Stimulated activated CD4-positive, alpha-beta T cell treated with anti-CD3 and anti-CD28 coated beads, Interleukin-15, amount 100 ng/mL, for 48 hours (primary cell): ENCODE measurements around the gene EP300.
"Not testable (repeated sequence)": the region's sequence is repeated elsewhere in the genome, so short reads cannot be mapped to it uniquely, and the experiment has no call there.

Experiments
- DNase-seq, 2 donors: peaks; one replicate each; pipeline ENCODE4 v3.0.0-alpha.2; 2020; ENCODE audit warnings: low read depth in 2 of 2

The EP300 gene

DNA sequence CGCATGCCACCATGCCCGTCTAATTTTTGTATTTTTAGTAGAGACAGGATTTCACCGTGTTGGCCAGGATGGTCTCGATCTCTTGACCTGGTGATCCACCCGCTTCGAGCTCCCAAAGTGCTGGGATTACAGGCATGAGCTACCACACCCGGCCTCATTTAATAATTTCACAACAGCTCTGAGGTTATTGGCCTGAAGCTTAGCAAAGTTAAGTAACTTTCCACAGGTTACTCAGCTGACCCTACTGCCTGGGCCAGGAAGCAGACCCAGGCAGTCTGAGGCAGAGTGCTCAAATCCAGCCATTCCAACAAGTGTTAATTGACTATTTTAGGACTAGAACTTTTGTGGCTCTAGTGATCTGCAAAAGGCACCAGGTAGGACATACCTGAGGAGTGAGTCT lies 60.5 kb downstream of the EP300 start:
- DNase-seq = no peak

DNA sequence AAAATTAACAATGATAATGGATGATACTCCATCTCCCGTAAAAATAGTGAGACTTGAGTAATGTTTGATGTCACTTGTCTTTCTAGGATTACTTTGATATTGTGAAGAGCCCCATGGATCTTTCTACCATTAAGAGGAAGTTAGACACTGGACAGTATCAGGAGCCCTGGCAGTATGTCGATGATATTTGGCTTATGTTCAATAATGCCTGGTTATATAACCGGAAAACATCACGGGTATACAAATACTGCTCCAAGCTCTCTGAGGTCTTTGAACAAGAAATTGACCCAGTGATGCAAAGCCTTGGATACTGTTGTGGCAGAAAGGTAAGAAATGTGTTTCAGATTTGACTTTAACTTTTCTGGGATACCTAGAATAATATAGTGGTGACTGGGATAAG lies 64.7 kb downstream of the EP300 start:
- no peak for DNase-seq

DNA sequence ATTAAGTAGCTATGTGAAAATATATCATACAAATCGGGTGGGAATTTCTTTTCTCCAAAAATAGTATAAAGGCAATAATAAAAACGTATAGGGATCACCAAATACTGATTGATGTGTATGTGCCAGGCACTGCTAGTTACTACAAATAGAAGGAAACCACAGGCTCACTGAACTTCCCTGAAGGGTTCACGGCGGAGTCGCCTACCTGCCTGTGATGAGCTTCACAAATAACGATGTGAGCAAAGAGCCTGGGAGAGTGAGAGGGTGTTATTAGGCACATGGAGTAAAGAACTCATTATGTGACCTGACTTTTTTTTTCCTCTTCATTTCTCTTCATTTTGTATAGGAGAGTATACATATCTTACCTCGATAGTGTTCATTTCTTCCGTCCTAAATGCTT lies 76.8 kb downstream of the EP300 start:
- DNase-seq = no peak

DNA sequence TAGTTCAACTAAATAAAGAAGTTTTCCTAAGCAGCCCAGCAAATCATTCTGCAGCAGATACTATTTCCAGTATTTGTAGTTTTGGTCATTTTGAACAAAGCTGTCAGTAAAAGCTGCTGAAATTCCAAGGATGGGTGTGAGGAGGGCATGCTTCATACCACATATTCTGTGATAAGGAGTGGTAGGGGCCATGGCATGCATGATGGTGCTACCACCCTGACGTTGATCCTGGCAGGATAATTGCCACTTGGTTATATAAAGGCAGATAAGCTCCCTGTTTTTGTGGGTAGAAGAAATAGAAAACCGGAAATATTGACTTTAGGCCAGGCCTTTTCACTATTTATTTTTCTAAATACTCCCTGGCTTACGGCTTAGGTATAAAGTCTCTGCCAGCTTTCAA lies 79.6 kb downstream of the EP300 start:
- no peak for DNase-seq

DNA sequence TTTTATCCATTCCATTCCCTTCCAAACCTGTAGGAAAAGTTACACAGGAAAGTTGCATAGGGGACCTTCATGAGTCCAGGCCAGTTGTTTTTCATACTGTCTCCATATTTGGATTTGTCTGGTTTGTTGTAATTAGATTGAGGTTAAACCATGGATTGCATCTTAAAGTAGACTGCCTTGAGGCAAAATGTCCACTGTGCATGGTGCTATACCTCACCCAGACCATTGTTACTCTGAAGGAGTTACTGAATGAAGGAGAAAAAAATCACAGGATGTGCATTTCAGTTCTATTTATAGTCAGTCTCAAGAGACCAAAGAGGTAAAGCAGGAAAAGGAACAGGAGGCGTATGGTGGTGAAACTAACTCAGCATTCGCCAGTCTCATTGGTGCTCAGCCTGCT lies 83.2 kb downstream of the EP300 start:
- no peak for DNase-seq

DNA sequence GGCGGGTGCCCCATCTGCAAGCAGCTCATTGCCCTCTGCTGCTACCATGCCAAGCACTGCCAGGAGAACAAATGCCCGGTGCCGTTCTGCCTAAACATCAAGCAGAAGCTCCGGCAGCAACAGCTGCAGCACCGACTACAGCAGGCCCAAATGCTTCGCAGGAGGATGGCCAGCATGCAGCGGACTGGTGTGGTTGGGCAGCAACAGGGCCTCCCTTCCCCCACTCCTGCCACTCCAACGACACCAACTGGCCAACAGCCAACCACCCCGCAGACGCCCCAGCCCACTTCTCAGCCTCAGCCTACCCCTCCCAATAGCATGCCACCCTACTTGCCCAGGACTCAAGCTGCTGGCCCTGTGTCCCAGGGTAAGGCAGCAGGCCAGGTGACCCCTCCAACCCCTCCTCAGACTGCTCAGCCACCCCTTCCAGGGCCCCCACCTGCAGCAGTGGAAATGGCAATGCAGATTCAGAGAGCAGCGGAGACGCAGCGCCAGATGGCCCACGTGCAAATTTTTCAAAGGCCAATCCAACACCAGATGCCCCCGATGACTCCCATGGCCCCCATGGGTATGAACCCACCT lies 84.7 kb downstream of the EP300 start:
- no peak for DNase-seq

DNA sequence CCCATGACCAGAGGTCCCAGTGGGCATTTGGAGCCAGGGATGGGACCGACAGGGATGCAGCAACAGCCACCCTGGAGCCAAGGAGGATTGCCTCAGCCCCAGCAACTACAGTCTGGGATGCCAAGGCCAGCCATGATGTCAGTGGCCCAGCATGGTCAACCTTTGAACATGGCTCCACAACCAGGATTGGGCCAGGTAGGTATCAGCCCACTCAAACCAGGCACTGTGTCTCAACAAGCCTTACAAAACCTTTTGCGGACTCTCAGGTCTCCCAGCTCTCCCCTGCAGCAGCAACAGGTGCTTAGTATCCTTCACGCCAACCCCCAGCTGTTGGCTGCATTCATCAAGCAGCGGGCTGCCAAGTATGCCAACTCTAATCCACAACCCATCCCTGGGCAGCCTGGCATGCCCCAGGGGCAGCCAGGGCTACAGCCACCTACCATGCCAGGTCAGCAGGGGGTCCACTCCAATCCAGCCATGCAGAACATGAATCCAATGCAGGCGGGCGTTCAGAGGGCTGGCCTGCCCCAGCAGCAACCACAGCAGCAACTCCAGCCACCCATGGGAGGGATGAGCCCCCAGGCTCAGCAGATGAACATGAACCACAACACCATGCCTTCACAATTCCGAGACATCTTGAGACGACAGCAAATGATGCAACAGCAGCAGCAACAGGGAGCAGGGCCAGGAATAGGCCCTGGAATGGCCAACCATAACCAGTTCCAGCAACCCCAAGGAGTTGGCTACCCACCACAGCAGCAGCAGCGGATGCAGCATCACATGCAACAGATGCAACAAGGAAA lies 85.4 kb downstream of the EP300 start:
- DNase-seq = no peak

DNA sequence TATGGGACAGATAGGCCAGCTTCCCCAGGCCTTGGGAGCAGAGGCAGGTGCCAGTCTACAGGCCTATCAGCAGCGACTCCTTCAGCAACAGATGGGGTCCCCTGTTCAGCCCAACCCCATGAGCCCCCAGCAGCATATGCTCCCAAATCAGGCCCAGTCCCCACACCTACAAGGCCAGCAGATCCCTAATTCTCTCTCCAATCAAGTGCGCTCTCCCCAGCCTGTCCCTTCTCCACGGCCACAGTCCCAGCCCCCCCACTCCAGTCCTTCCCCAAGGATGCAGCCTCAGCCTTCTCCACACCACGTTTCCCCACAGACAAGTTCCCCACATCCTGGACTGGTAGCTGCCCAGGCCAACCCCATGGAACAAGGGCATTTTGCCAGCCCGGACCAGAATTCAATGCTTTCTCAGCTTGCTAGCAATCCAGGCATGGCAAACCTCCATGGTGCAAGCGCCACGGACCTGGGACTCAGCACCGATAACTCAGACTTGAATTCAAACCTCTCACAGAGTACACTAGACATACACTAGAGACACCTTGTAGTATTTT lies 86.1 kb downstream of the EP300 start:
- DNase-seq = no peak

DNA sequence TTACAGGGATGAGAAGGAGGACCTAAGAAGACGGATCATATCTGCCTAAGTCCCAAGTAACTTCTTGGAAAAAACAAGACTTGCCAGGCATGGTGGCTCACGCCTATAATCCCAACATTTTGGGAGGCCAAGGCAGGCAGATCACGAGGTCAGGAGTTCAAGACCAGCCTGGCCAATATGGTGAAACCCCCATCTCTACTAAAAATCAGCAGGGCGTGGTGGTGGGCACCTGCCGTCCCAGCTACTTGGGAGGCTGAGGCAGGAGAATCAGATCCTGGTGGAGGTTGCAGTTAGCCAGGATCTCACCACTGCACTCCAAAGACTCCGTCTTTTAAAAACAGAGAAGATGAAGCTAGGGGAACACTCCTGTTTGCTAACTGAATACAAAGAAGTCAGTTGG lies 88.0 kb downstream of the EP300 start:
- not testable (repeated sequence) for DNase-seq

DNA sequence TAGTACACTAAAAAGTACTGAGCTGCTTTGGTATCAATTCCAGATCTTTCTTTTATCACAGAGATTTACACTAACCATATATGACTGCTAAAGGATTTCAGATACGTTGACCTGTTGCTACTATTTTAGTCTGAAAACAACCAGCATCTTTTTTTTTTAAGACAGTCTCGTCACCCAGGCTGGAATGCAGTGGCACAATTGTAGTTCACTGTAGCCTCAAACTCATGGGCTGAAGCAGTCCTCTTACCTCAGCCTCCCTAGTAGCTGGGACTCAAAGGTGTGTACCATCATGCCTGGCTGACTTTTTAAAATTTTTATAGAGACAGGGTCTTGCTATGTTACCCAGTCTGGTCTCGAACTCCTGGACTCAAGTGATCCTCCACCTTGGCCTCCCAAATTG lies 88.5 kb downstream of the EP300 start:
- DNase-seq = no peak

DNA sequence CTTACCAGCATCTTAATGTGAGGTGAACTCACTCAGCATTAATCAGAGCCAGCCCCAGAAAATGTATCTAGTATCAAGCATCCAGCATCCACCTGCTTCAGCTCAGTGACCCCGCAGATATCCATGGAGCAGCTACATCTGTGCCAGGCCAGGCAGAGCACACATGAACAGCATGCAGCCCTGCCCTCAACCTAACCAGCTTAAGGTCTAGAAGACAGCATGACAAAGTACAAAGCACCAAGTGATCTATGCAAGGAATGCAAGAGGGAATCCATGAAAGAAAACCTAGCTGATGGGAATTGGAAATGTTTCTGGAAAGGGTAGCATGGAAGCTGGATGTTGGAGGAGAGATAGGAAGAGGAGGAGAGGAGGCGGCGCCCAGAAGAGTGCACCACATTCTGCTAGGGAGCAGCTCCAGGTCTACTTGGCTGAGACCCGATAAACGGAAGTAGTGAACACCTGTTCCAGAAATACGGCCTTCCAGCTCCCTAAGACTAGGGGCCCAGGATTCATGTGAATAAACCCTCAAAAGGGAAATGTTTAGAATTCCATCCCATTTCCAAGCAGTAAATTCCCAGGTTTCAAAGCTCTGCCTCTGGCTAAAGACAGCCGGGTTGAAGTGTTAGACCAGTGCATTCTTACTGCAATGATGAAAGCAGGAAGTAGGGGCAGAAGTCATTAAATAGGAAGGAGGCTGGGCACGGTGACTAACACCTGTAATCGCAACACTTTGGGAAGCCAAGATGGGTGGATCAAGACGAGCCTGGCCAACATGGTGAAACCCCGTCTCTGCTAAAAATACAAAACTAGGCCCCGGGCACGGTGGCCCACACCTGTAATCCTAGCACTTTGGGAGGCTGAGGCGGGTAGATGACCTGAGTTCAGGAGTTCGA lies 89.2 kb downstream of the EP300 start:
- no peak for DNase-seq

DNA sequence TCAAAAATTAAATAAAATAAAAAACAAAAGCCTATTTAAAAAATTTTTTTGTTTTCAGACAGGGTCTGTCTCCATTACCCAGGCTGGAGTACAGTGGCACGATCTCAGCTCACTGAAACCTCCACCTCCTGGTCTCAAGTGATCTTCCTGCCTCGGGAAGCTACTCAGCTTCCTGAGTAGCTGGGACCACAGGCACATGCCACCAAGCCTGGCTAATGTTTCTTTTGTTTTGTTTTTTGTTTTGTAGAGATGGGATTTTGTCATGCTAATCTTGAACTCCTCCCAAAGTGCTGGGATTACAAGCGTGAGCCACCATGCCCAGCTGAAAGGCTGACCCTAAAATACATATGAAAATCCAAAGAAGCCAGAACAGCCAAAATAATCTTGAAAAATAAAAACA lies 92.3 kb downstream of the EP300 start:
- no peak for DNase-seq

DNA sequence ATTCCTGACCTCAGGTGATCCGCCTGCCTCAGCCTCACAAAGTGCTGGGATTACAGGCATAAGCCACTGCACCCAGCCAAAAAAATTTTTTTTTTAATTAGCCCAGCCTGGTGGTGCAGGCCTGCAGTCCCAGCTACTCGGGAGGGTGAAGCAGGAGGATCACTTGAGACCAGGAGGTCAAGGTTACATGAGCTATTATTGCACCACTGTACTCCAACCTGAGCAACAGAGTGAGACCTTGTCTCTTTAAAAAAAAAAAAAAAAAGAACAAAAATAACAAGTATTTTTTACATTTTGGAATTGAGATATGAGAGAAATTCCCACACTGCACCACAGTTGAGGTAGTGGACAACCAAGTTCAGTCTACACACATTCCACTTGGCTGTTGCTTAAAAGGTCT lies 99.1 kb downstream of the EP300 start:
- DNase-seq = no peak

DNA sequence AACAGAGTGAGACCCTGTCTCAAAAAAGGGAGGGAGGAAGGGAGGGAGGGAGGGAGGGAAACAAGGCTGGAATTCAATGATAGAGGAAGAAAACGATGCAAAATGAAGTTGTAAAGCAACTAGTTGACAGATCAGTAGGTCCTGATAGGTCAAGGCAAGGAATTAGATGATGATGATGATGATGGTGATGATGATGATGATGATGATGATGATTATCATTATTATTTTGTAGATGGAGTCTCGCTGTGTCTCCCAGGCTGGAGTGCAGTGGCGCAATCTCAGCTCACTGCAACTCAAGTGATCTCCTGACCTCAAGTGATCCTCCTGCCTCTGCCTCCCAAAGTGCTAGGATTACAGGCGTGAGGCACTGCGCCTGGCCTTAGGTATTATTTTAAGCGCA lies 101.4 kb downstream of the EP300 start:
- DNase-seq = no peak

DNA sequence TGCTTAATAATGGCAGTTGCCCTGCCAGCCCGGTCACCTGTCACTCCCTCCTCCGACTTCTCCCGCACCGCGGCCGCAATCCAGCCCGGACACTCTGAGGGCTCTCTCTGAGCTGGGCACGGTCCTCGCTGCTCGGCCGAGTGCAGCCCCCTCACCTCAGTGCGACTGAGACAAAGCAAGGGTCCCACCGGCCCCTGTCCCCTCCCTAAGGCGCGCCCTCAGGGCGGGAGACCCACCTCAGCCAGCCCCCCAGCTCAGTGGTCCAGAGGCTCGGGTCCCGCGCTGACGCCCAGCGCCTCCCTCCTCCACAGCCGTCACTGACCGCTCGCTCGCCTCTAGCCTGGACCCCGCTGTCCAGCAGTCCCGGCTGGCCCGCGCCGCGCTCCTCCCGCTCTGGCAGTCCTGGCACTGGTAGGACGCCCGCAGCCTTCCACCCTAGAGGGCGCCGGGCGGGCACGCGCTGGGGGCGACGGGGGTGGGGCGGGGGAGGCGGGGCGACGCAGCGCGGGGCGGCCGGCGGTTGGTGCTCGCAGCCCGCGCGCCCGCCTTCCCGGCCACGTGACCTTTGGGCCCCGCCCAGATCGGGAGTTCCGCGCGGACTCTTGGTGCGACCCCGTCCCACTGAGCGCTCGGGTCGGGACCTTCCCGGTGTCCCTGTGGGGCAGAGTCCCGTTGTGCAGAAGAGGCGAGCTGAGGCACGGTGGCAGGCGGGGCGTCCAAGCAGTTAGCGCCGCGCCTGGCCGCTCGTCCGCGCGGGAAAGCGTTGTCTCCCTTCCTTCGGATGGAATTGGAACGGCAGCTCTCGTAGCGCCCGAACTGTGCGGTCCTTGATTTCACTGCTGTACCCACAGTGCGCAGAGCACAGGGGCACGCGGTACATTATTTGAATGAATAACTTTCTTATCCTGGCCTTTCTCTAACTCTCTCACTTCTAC lies 104.9 kb downstream of the EP300 start:
- peak; percentile 50 to 80 for DNase-seq

DNA sequence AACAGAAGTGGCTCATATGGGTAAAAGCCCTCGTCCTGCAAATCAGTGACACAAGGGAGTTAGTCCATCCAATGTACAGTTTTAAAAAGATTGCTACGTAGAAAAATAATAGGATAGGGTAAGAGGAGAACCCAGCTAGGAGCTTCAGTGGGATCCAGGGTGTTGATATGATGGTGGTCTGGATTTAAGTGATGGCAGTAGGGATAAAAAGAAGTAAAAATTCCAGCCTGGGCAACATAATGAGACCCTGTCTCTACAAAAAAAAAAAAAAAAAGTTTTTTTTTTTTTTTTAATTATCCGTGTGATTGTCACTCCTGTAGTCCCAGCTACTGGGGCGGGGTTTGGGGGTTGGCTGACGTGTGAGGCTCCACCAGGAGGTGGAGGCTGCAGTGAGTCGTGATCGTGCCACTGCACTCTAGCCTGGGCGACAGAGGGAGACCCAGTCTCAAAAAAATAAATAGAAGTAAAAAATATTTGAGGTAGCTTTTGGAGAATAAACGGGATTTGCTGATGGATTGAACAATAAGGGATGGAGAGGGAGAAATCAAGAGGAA lies 105.7 kb downstream of the EP300 start:
- DNase-seq = peak; percentile 32 to 50

DNA sequence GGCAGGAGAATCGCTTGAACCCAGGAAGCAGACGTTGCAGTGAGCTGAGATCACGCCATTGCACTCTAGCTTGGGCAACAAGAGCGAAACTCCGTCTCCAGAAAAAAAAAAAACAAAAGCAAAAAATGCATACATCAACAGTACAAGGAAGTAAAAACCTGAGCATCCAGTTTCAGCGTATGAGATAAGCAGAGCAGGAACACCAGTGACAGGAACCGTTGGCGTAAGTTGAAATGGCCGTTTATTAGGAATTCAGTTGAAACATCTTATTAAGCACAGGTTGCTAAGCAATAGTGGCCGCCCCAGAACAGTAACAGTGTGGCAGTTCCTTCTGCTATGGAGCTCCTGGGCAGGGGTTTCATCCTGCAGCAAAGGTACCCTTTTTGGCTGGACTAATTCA lies 108.7 kb downstream of the EP300 start:
- no peak for DNase-seq

DNA sequence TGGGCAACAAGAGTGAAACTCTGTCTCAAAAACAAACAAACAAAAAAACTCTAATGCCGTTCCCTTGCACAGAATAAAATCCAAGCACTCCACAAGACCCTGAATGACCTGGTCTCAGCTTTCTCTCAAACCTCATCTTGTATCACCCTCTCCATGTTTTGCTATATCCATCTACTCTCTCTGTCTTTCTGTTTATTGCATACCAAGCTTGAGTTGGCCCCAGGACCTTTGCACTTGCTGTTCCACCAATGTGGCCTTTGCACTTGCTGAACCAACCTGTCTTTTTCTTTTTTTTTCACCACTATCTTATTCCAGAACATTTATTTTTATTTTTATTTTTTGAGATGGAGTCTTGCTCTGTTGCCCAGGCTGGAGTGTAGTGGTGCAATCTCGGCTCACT lies 110.7 kb downstream of the EP300 start:
- no peak for DNase-seq

DNA sequence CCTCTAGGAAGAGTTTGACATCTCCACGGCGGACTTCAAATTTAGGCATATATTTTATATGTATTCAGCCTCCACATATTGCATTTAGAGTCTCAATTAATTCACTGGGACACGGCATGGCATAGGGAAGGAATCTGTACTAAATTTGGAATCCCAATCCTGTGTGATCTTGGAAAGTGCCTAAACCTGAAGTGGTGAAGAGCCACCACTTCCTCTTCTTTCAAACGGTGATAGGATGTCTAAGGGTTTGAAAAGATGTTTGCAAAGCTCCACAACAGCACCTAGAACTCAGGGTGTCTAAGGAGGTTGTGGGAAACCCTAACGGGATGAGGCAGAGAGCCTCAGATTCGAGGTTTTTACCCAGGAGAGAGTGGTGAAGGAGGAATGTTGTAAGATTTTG lies 111.7 kb downstream of the EP300 start:
- no peak for DNase-seq

DNA sequence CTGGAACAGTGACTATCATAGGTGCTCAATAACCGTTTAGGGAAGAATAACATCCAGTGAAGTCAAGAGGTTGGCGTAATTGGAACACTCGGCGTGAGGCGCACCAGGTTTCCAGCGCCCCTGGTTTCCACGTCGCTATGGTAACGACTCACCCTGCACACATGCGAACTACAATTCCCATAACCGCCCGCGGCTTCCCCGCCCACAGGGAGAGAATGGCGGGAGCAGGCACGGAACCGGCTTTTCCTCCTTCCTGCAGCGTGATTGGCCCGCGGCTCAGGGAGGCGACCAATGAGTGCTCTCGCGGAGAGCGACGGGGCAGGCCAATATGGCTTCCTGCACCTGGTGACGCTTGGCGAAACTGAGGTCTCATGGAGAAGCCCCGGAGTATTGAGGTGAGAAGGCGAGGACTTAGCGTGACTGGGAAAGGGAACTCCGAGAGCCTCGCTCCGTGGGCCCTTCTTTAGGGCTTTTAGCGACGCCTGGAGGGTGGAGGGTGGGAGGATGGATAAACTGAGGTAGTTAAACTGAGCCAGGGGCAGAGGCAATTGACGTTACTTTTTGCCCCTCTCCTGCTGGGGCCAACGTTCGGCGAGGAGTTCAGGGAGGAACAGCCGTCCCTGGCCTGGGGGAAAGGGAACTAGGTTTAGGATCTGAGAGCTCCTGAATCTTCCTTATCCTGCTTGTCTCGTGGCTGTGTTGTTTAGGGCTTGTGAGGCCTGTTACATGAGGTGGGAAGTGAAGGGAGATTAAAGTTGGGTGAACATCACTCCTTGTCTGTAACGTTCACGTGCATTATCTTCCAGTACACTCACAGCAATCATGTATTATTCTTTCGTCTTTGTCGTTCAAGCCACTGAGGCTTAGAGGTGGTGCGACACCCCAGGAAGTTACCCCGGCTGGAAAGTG lies 112.9 kb downstream of the EP300 start, which contains the start of gene L3MBTL2:
Gene L3MBTL2, plus strand, starts transcription at position 321 of the 909 bp plus-strand sequence. Its CDS starts 51 bp downstream, at position 372.
- peak; percentile 98 for DNase-seq
